Liver (tissue), 9 donors: ENCODE results near the gene USP35. TPM values are rescaled to one million over a fixed set of nuclear protein-coding genes. Genes with fewer than 3 reads are reported as not detected.

ENCODE experiments used
- DNase-seq: peaks from one replicate; pipeline ENCODE4 v3.0.0-alpha.2; 2017; ENCODE audit warnings: low spot score
- H3K27ac ChIP-seq, 2 donors: one replicate each; pipeline ENCODE4 v1.7.0; 2013; ENCODE audit warnings: inconsistent platforms in 2 of 2, low read length in 2 of 2, control low read depth in 1 of 2, low read depth in 1 of 2, mild to moderate bottlenecking in 1 of 2
- H3K27me3 ChIP-seq, 4 donors: one replicate each; pipeline versions ENCODE4 v1.6.1 to v1.7.0; 2013; ENCODE audit warnings: low read length in 3 of 4, inconsistent platforms in 1 of 4, mild to moderate bottlenecking in 1 of 4, moderate library complexity in 1 of 4; ENCODE audit not compliant: control insufficient read depth in 4 of 4, insufficient read depth in 4 of 4
- H3K36me3 ChIP-seq, 4 donors: one replicate each; pipeline versions ENCODE4 v1.6.1 to v1.7.0; 2013; ENCODE audit warnings: low read length in 3 of 4, mild to moderate bottlenecking in 3 of 4, low read depth in 1 of 4, moderate library complexity in 1 of 4; ENCODE audit not compliant: control insufficient read depth in 4 of 4, insufficient read depth in 3 of 4
- H3K4me1 ChIP-seq, 4 donors: one replicate each; pipeline versions ENCODE4 v1.6.1 to v1.7.0; 2013; ENCODE audit warnings: low read length in 3 of 4, mild to moderate bottlenecking in 3 of 4, moderate library complexity in 1 of 4; ENCODE audit not compliant: control insufficient read depth in 4 of 4, insufficient read depth in 4 of 4
- H3K4me3 ChIP-seq, 3 donors: one replicate each; pipeline versions ENCODE4 v1.6.1 to v1.7.0; 2013; ENCODE audit warnings: low read length in 3 of 3, control low read depth in 1 of 3, low read depth in 1 of 3, mild to moderate bottlenecking in 1 of 3
- H3K9ac ChIP-seq, 2 donors: one replicate each; pipeline ENCODE4 v1.7.0; 2013; ENCODE audit warnings: low read length in 2 of 2, mild to moderate bottlenecking in 2 of 2, moderate library complexity in 2 of 2, control low read depth in 1 of 2, low read depth in 1 of 2
- H3K9me3 ChIP-seq, 4 donors: one replicate each; pipeline versions ENCODE4 v1.6.1 to v1.7.0; 2013; ENCODE audit warnings: low read length in 3 of 4; ENCODE audit not compliant: control insufficient read depth in 4 of 4
- EGR1 ChIP-seq, 2 donors: IDR thresholded peaks; 2 replicates each; pipeline ENCODE4 v1.6.1; 2016 to 2018; ENCODE audit warnings: antibody characterized with exemption in 2 of 2, low read depth in 2 of 2
- FOXA1 ChIP-seq: IDR thresholded peaks from 2 replicates; pipeline ENCODE4 v1.6.1; 2016; ENCODE audit warnings: antibody characterized with exemption
- FOXA2 ChIP-seq: IDR thresholded peaks from 2 replicates; pipeline ENCODE4 v1.6.1; 2016; ENCODE audit warnings: antibody characterized with exemption
- GABPA ChIP-seq, 2 donors: IDR thresholded peaks in 1 of 2; conservative IDR thresholded peaks in 1 of 2; 2 replicates each; pipeline ENCODE4 v1.6.1; 2016; ENCODE audit warnings: antibody characterized with exemption in 2 of 2, mild to moderate bottlenecking in 1 of 2, moderate library complexity in 1 of 2
- HNF4A ChIP-seq, 2 donors: conservative IDR thresholded peaks; 2 replicates each; pipeline ENCODE4 v1.6.1; 2016; ENCODE audit warnings: antibody characterized with exemption in 2 of 2, mild to moderate bottlenecking in 2 of 2
- HNF4G ChIP-seq: IDR thresholded peaks from 2 replicates; pipeline ENCODE4 v1.6.1; 2016; ENCODE audit warnings: antibody characterized with exemption
- JUND ChIP-seq, 2 donors: IDR thresholded peaks; 2 replicates each; pipeline ENCODE4 v1.6.1; 2016; ENCODE audit warnings: antibody characterized with exemption in 2 of 2
- NR2F2 ChIP-seq: IDR thresholded peaks from 2 replicates; pipeline ENCODE4 v1.6.1; 2016; ENCODE audit warnings: antibody characterized with exemption
- RAD21 ChIP-seq, 2 donors: IDR thresholded peaks; 2 replicates each; pipeline ENCODE4 v1.6.1; 2016; ENCODE audit warnings: antibody characterized with exemption in 2 of 2, mild to moderate bottlenecking in 2 of 2
- SP1 ChIP-seq: IDR thresholded peaks from 2 replicates; pipeline ENCODE4 v1.6.1; 2018; ENCODE audit warnings: antibody characterized with exemption, mild to moderate bottlenecking
- YY1 ChIP-seq: IDR thresholded peaks from 2 replicates; pipeline ENCODE4 v1.6.1; 2016; ENCODE audit warnings: antibody characterized with exemption, mild to moderate bottlenecking
- WGBS: extraction: QIAGEN DNeasy Blood & Tissue Kit; methylation state at CpG from one replicate; pipeline ENCODE4 v1.1.7; 2013; 5-methylcytosine and 5-hydroxymethylcytosine counted together
- polyA plus RNA-seq, 2 donors: library from polyadenylated mRNA; stranded (reverse) in 1 of 2; unstranded in 1 of 2; fragments of 200-250 nt in 1 of 2; fragments of >200 nt in 1 of 2; fragmentation: Nextera tagmentation in 1 of 2; extraction: Ambion mirVana in 1 of 2; gene quantifications; one replicate each; pipeline versions ENCODE4 v1.2.1 to v1.2.3, GENCODE V29; 2013 to 2015
- total RNA-seq, 2 donors: library from RNA; depleted of rRNA; stranded (reverse); fragments of >200 nt; gene quantifications; one replicate each; pipeline ENCODE4 v1.2.3, GENCODE V29; 2014
- TF ChIP-seq, protein P1 (sequence below): IDR thresholded peaks from 2 replicates; pipeline ENCODE4 v1.6.1; 2016; ENCODE audit warnings: antibody characterized with exemption
- TF ChIP-seq, protein P2 (sequence below): IDR thresholded peaks from 2 replicates; pipeline ENCODE4 v1.6.1; 2016; ENCODE audit warnings: antibody characterized with exemption, mild to moderate bottlenecking
- TF ChIP-seq, protein P3 (sequence below): IDR thresholded peaks from 2 replicates; pipeline ENCODE4 v1.6.1; 2016; ENCODE audit warnings: antibody characterized with exemption
- TF ChIP-seq, protein P4 (sequence below): fragments of 150-350 bp; IDR thresholded peaks from 2 replicates; pipeline ENCODE4 v1.5.1; 2017; ENCODE audit warnings: improper control_type of control experiment, low read depth, low read length; ENCODE audit not compliant: missing input control
- donor health status: healthy.
- donor health status: healthy.
- donor health status: healthy.
- donor health status: healthy.
- donor health status: healthy.

The USP35 gene
- total and polyA plus RNA-seq, 4 donors: 2.3 to 11.0 (median 4.8) TPM

DNA sequence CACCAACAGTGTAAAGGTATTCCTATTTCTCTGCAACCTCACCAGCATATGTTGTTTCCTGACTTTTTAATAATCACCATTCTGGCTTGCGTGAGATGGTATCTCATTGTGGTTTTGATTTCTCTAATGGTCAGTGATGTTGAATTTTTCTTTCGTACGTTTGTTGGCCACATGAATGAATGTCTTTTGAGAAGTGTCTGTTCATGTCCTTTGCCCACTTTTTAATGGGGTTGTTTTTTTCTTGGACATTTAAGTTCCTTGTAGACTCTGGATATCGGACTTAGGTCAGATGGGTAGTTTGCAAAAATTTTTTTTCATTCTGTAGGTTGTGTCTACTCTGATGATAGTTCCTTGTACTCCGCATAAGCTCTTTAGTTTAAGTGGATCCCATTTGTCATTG is 22.8 kb downstream of the USP35 start:
- Histone ChIP-seq H3K27ac (no peak overlapping the region), H3K9me3 (no peaks in the 10 kb centered on the region), H3K4me3 (no peak overlapping the region), H3K27me3 (no peaks in the 10 kb centered on the region), H3K4me1 (no peaks in the 10 kb centered on the region), H3K36me3 (peaks cover 6 to 35% (median 11%) of the 10 kb centered on the region in 4 donors), H3K9ac (no peak overlapping the region)
- DNase-seq: no peak
- 97% methylated on average over 5 of the region's 5 CpGs for WGBS
- TF ChIP-seq YY1 (no peak), NR2F2 (no peak)
- TF ChIP-seq, protein P1, sequence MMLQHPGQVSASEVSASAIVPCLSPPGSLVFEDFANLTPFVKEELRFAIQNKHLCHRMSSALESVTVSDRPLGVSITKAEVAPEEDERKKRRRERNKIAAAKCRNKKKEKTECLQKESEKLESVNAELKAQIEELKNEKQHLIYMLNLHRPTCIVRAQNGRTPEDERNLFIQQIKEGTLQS: no peak

DNA sequence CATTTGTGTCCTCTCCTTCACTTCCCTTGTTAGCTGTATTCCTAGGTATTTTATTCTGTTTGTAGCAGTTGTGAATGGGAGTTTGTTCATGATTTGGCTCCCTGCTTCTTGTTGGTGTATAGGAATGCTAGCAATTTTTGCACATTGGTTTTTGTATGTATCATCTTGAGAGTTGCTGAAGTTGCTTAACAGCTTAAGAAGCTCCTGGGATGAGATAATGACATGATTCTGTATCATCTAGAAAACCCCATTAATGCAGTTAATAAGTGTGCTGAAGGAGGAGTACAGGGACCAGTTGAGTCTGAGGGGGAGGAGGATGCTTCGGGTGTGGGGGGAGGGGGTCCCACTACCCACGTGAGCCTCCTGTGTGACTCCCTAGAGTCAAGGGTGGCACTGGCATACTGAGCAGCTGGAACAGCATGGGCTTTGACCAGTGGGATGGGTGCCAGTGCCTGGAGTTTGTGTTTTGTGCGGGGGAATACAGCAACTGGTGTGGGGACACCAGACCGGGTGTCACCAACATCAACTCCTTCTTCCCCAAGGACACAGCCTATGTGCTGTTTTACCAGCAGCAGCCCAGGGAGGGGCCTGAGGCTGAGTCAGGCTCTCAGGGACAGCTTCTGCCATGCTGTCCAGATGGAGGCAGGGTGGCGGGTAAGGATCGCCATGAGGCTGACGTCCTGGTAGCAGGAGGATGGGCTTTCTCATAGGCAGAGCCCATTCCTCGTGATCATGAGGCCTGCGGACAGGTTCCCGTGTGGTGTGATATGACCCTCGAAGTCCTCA is 24.1 kb downstream of the USP35 start:
- Histone ChIP-seq H3K27me3 (no peaks in the 10 kb centered on the region), H3K4me3 (no peak overlapping the region), H3K9ac (no peak overlapping the region), H3K36me3 (peaks cover 6 to 36% (median 11%) of the 10 kb centered on the region in 4 donors), H3K4me1 (no peaks in the 10 kb centered on the region), H3K27ac (no peak overlapping the region), H3K9me3 (no peaks in the 10 kb centered on the region)
- no peak for DNase-seq
- 91% methylated on average over 11 of the region's 11 CpGs for WGBS
- TF ChIP-seq GABPA (IDR thresholded peaks at IDR 0.05 in 1 of 2, conservative IDR thresholded peaks at IDR 0.05 in 1 of 2) (no peak), YY1 (no peak), JUND (IDR thresholded peaks at IDR 0.05) (no peak), EGR1 (IDR thresholded peaks at IDR 0.05; ENCODE audit: low read depth in 2 of 2) (no peak), FOXA1 (no peak), FOXA2 (no peak), RAD21 (IDR thresholded peaks at IDR 0.05) (no peak), SP1 (no peak)

DNA sequence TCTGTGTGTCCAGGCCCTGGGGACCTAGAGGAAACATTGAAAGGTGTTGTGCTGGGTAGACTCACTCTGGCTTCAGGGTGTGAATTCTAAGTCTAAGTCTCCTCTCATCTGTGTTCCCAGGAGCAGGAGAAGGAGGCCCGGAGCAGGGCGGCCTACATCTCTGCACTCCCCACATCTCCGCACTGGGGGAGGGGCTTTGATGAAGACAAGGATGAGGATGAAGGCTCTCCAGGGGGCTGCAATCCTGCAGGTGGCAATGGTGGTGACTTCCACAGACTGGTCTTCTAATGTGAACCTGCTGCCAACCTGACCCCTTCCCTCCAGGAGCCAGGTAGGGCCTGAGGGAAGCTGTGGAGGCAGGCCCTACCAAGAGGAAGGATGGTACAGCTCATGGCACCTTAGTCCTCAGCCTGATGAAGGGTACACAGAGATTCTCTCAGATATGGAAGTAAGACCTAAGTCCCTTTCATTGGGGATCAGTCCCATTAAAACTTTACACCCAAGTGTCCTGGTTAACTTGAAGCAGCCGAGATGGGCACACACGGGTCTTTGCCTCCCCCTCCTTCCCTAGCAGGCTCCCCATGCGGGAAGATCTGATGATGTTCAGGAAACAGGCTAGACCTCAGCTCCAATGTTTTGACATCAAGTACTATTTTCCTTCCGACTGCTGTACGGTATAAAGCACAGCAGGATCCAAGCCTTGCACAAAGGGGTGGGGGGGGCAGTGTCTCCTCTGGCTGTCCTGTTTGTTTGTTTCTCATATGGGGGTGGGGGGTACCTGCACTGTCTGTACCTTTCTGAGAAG is 25.0 kb downstream of the USP35 start:
- DNase-seq: no peak
- no peaks in the 10 kb centered on the region for H3K9me3 ChIP-seq
- H3K4me1 ChIP-seq: no peaks in the 10 kb centered on the region
- WGBS: 91% methylated on average over 8 of the region's 8 CpGs
- no peak overlapping the region for H3K4me3 ChIP-seq
- H3K9ac ChIP-seq: no peak overlapping the region
- TF ChIP-seq NR2F2 (no peak), FOXA2 (no peak), YY1 (no peak), HNF4G (no peak), SP1 (no peak), HNF4A (conservative IDR thresholded peaks at IDR 0.05) (no peak), RAD21 (IDR thresholded peaks at IDR 0.05) (no peak)
- TF ChIP-seq, protein P2, sequence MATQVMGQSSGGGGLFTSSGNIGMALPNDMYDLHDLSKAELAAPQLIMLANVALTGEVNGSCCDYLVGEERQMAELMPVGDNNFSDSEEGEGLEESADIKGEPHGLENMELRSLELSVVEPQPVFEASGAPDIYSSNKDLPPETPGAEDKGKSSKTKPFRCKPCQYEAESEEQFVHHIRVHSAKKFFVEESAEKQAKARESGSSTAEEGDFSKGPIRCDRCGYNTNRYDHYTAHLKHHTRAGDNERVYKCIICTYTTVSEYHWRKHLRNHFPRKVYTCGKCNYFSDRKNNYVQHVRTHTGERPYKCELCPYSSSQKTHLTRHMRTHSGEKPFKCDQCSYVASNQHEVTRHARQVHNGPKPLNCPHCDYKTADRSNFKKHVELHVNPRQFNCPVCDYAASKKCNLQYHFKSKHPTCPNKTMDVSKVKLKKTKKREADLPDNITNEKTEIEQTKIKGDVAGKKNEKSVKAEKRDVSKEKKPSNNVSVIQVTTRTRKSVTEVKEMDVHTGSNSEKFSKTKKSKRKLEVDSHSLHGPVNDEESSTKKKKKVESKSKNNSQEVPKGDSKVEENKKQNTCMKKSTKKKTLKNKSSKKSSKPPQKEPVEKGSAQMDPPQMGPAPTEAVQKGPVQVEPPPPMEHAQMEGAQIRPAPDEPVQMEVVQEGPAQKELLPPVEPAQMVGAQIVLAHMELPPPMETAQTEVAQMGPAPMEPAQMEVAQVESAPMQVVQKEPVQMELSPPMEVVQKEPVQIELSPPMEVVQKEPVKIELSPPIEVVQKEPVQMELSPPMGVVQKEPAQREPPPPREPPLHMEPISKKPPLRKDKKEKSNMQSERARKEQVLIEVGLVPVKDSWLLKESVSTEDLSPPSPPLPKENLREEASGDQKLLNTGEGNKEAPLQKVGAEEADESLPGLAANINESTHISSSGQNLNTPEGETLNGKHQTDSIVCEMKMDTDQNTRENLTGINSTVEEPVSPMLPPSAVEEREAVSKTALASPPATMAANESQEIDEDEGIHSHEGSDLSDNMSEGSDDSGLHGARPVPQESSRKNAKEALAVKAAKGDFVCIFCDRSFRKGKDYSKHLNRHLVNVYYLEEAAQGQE: no peak
- TF ChIP-seq, protein P3, sequence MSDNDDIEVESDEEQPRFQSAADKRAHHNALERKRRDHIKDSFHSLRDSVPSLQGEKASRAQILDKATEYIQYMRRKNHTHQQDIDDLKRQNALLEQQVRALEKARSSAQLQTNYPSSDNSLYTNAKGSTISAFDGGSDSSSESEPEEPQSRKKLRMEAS: no peak
- TF ChIP-seq, protein P4, sequence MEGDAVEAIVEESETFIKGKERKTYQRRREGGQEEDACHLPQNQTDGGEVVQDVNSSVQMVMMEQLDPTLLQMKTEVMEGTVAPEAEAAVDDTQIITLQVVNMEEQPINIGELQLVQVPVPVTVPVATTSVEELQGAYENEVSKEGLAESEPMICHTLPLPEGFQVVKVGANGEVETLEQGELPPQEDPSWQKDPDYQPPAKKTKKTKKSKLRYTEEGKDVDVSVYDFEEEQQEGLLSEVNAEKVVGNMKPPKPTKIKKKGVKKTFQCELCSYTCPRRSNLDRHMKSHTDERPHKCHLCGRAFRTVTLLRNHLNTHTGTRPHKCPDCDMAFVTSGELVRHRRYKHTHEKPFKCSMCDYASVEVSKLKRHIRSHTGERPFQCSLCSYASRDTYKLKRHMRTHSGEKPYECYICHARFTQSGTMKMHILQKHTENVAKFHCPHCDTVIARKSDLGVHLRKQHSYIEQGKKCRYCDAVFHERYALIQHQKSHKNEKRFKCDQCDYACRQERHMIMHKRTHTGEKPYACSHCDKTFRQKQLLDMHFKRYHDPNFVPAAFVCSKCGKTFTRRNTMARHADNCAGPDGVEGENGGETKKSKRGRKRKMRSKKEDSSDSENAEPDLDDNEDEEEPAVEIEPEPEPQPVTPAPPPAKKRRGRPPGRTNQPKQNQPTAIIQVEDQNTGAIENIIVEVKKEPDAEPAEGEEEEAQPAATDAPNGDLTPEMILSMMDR: no peak
- peaks cover 6 to 31% (median 12%) of the 10 kb centered on the region in 4 donors for H3K36me3 ChIP-seq
- H3K27me3 ChIP-seq: no peaks in the 10 kb centered on the region
- no peak overlapping the region for H3K27ac ChIP-seq
